HCT116 (cell line): ENCODE measurements around the gene SLC22A12. TPM values are rescaled to one million over a fixed set of nuclear protein-coding genes. Genes with fewer than 3 reads are reported as not detected.

Experiments
- ATAC-seq: fragments of 200-7000 bp; cut with Tn5 transposase; 2 replicates; pipeline ENCODE4 v1.9.1; 2020; ENCODE audit warnings: mild to moderate bottlenecking, moderate library complexity
- BruUV-seq: library from RNA; stranded (reverse); fragments of 400-500 nt; replicated peaks from 2 replicates; lab custom pipeline; 2021; lab: Mats Ljungman, UMichigan
- CTCF ChIA-PET: fragments of 300-600 bp; sonication (Branson Sonifier 250); formaldehyde crosslinking; loops from one replicate; lab custom pipeline; 2021; ENCODE audit warnings: antibody characterized with exemption; lab: Charles Lee
- POLR2A ChIA-PET: fragments of 300-600, 350-600 bp; sonication (Branson Sonifier 250); formaldehyde crosslinking; loops from one replicate; lab custom pipeline; 2021; ENCODE audit warnings: antibody characterized with exemption; lab: Charles Lee
- RAD21 ChIA-PET, 2 experiments: fragments of 300-600 bp; sonication (Branson Sonifier 250); formaldehyde crosslinking; loops; one replicate each; lab custom pipeline; 2023; ENCODE audit warnings: low total read pairs in 2 of 2; ENCODE audit not compliant: uncharacterized antibody in 2 of 2, unreplicated experiment in 2 of 2, low non-redundant PET in 1 of 2; lab: Charles Lee
- DNase-seq: peaks from one replicate; pipeline ENCODE4 v3.0.0-alpha.2; 2010; ENCODE audit warnings: low read depth, low spot score
- H2AFZ ChIP-seq: fragments of 200-600 bp; shearing (Covaris generic), sonication (generic); 2 replicates; pipeline ENCODE4 v1.6.1; 2017; ENCODE audit warnings: low read depth, mixed run types, mixed read lengths, antibody characterized with exemption, low read length; ENCODE audit not compliant: poor library complexity, severe bottlenecking
- H3K27ac ChIP-seq: 2 replicates; pipeline ENCODE4 v1.5.1; 2012; ENCODE audit warnings: low read depth, low read length
- H3K27me3 ChIP-seq: fragments of 200-600 bp; sonication (generic); 2 replicates; pipeline ENCODE4 v1.6.1; 2016; ENCODE audit warnings: mixed run types, low read length, mixed read lengths; ENCODE audit not compliant: insufficient read depth
- H3K36me3 ChIP-seq, 2 experiments: fragments of 200-500 bp in 1 of 2; fragments of 200-600 bp in 1 of 2; sonication (Bioruptor generic) in 1 of 2; sonication (generic) in 1 of 2; 2 replicates each; pipeline versions ENCODE4 v1.5.1 to v1.6.1; 2014 to 2016; ENCODE audit warnings: low read length in 2 of 2, inconsistent platforms in 1 of 2, mixed read lengths in 1 of 2, mixed run types in 1 of 2; ENCODE audit not compliant: insufficient read depth in 2 of 2, control insufficient read depth in 1 of 2
- H3K4me1 ChIP-seq, 2 experiments: fragments of 200-600 bp in 1 of 2; sonication (generic) in 1 of 2; 2 replicates each; pipeline versions ENCODE4 v1.5.1 to v1.6.1; 2012 to 2017; ENCODE audit warnings: low read length in 2 of 2, inconsistent platforms in 1 of 2, mild to moderate bottlenecking in 1 of 2, mixed read lengths in 1 of 2, mixed run types in 1 of 2, moderate library complexity in 1 of 2; ENCODE audit not compliant: insufficient read depth in 2 of 2, control insufficient read depth in 1 of 2
- H3K4me2 ChIP-seq: fragments of 200-600 bp; sonication (generic); 2 replicates; pipeline ENCODE4 v1.6.1; 2017; ENCODE audit warnings: mixed run types, low read length, mixed read lengths
- H3K4me3 ChIP-seq, 2 experiments: fragments of 200-600 bp in 1 of 2; sonication (generic) in 1 of 2; replicated peaks in 1 of 2; 2 replicates each; pipeline ENCODE4 v1.5.1; 2011 to 2016; ENCODE audit warnings: low read length in 2 of 2, control low read depth in 1 of 2, low read depth in 1 of 2, mild to moderate bottlenecking in 1 of 2, mixed read lengths in 1 of 2, mixed run types in 1 of 2
- H3K79me2 ChIP-seq: fragments of 200-600 bp; sonication (generic); 2 replicates; pipeline ENCODE4 v1.6.1; 2017; ENCODE audit warnings: mild to moderate bottlenecking, mixed run types, low read length, moderate library complexity, mixed read lengths; ENCODE audit not compliant: insufficient read depth
- H3K9ac ChIP-seq: fragments of 200-600 bp; sonication (generic); 2 replicates; pipeline ENCODE4 v1.6.1; 2016; ENCODE audit warnings: low read length, mixed read lengths
- H3K9me2 ChIP-seq: fragments of 200-600 bp; sonication (generic), shearing (Covaris generic); 2 replicates; pipeline ENCODE4 v1.6.1; 2017; ENCODE audit warnings: mixed run types, mild to moderate bottlenecking, moderate library complexity; ENCODE audit not compliant: insufficient read depth
- H3K9me3 ChIP-seq, 2 experiments: fragments of 200-500 bp in 1 of 2; fragments of 200-600 bp in 1 of 2; sonication (Bioruptor generic) in 1 of 2; sonication (generic) in 1 of 2; 2 replicates each; pipeline ENCODE4 v1.6.1; 2014 to 2017; ENCODE audit warnings: low read length in 2 of 2, mixed read lengths in 2 of 2, inconsistent platforms in 1 of 2, low read depth in 1 of 2, mild to moderate bottlenecking in 1 of 2, mixed run types in 1 of 2, moderate library complexity in 1 of 2; ENCODE audit not compliant: control insufficient read depth in 1 of 2, insufficient read depth in 1 of 2
- H4K20me1 ChIP-seq: fragments of 200-600 bp; sonication (generic), shearing (Covaris generic); 2 replicates; pipeline ENCODE4 v1.6.1; 2017; ENCODE audit warnings: mixed run types, mild to moderate bottlenecking, moderate library complexity; ENCODE audit not compliant: insufficient read depth
- CBX3 ChIP-seq: IDR thresholded peaks from 2 replicates; pipeline ENCODE4 v1.6.1; 2012; ENCODE audit warnings: low read depth
- EGR1 ChIP-seq: IDR thresholded peaks from 2 replicates; pipeline ENCODE4 v1.6.1; 2012; ENCODE audit warnings: low read depth
- FOSL1 ChIP-seq: IDR thresholded peaks from 2 replicates; pipeline ENCODE4 v1.6.1; 2012; ENCODE audit warnings: low read depth
- SRF ChIP-seq: IDR thresholded peaks from 2 replicates; pipeline ENCODE4 v1.6.1; 2012; ENCODE audit warnings: low read depth
- YY1 ChIP-seq: IDR thresholded peaks from 2 replicates; pipeline ENCODE4 v1.6.1; 2011; ENCODE audit warnings: low read length, low read depth, moderate library complexity, mild to moderate bottlenecking; ENCODE audit not compliant: insufficient replicate concordance; ENCODE audit errors: extremely low read depth
- intact Hi-C: fragments of 100-400 bp; cut with micrococcal nuclease; formaldehyde crosslinking; loops from 2 replicates; pipeline ENCODE4 v1.10.0; 2022
- total RNA-seq: library from RNA; stranded (reverse); gene quantifications from one replicate; pipeline ENCODE4 v1.2.1, GENCODE V29; 2021; ENCODE audit not compliant: unreplicated experiment
- TF ChIP-seq, protein P1 (sequence below): IDR thresholded peaks from 2 replicates; pipeline ENCODE4 v1.6.1; 2012
- TF ChIP-seq, protein P2 (sequence below): IDR thresholded peaks from 2 replicates; pipeline ENCODE4 v1.6.1; 2011; ENCODE audit warnings: mild to moderate bottlenecking, low read length, moderate library complexity; ENCODE audit not compliant: insufficient replicate concordance; ENCODE audit errors: extremely low read depth

SLC22A12 gene
- total RNA-seq, 1 experiment from 2014 or later, result not detected

DNA sequence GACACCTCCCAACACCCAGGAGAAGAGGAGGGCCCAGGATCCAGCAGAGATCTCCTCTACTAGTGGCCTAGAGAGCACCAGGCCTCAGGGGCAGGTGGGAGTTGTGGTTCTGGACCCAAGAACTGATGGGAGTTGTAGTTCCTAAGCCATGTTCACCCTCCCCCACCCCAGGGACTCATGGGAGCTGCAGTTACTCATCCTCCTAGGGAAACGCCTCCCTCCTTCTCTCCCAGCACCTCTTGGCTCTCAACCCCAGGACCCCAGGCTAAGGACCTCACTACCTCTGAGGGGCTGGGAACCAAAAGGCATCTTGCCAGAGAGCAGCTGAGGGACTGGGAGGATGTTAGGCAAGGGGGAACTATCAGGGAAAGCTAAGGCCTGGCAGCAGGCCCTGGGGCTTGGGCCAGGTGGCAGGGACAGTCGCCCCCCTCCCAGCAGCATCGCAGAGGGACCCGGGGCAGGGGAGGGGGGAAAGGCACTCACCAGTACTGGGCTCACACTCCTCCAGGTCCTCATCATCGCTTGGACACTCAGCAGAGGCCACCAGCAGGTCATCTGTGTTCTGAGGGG lies 28.9 kb downstream of the SLC22A12 start:
- ATAC-seq, result peak; percentile 83
- peak; percentile 42 for DNase-seq
- no peak overlapping the region for H2AFZ ChIP-seq

DNA sequence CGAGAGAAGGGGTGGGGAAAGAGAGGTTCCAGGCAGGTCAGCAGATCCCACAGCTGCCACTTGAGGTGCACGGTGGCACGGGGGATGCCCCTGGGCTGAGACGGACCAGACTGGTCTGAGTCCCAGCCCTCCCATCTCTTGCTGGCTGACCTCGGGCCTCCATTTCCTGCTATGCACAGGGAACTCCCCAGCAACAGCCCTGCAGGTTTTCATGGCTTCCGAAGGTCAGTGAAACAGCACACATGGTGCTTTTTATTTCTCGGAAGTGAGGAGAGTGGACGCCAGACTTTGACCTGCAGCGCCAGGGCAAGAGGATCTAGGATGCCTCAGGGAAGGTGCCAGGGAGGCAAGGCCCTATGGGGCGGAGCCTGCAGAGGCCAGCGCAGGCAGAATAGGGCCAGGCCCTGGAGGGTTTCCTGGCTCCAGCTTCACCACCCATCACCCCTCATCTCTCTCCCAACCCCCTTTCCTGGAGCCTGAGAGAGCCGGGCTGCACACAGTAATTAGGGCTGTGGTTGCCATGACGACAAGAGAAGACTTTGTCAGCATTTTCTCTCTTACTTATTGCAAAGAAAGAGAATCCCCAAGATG lies 29.5 kb downstream of the SLC22A12 start:
- Histone ChIP-seq H3K27ac (no peak overlapping the region), H3K9me2 (no peaks in the 10 kb centered on the region), H3K9me3 (no peaks in the 10 kb centered on the region), H3K4me2 (no peak overlapping the region), H3K79me2 (no peaks in the 10 kb centered on the region), H3K27me3 (no peaks in the 10 kb centered on the region), H3K9ac (no peak overlapping the region), H4K20me1 (no peaks in the 10 kb centered on the region), H3K4me1 (peaks cover 0 to 9% of the 10 kb centered on the region in 2 experiments; a peak in 1 of 4 replicates)
- BruUV-seq, result no TSS peak
- intact Hi-C loops, result no loop called here
- CTCF ChIA-PET, result interaction anchor here (1.0 kb wide), 1 partner anchor 10 kb away, joined by 5 read pairs; no protein-coding TSS in a partner anchor
- POLR2A ChIA-PET, result no interaction called here
- DNase-seq, result no peak
- RAD21 ChIA-PET, result no interaction called here
- TF ChIP-seq SRF, result no peak
- TF ChIP-seq, protein P1, sequence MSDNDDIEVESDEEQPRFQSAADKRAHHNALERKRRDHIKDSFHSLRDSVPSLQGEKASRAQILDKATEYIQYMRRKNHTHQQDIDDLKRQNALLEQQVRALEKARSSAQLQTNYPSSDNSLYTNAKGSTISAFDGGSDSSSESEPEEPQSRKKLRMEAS, result no peak
- TF ChIP-seq, all 23 proteins: peak for 0
- no peak for ATAC-seq
- H2AFZ ChIP-seq, result no peak overlapping the region
- H3K36me3 ChIP-seq, result no peaks in the 10 kb centered on the region
- no peak overlapping the region for H3K4me3 ChIP-seq

More for the DNA sequence above, 28.9 kb downstream of the SLC22A12 start:
- Histone ChIP-seq H3K4me2 (peak overlapping the region; percentile 40), H3K4me1 (peaks cover 0 to 9% of the 10 kb centered on the region in 2 experiments; a peak in 1 of 4 replicates), H3K9ac (no peak overlapping the region), H4K20me1 (no peaks in the 10 kb centered on the region), H3K4me3 (no peak overlapping the region), H3K9me3 (no peaks in the 10 kb centered on the region), H3K27me3 (no peaks in the 10 kb centered on the region), H3K36me3 (no peaks in the 10 kb centered on the region), H3K79me2 (no peaks in the 10 kb centered on the region), H3K9me2 (no peaks in the 10 kb centered on the region), H3K27ac (no peak overlapping the region)
- intact Hi-C loops, result no loop called here
- CTCF ChIA-PET, result no interaction called here
- RAD21 ChIA-PET, result no interaction called here
- TF ChIP-seq EGR1 (no peak), YY1 (peak; percentile 35), CBX3 (no peak), FOSL1 (no peak)
- TF ChIP-seq, protein P2, sequence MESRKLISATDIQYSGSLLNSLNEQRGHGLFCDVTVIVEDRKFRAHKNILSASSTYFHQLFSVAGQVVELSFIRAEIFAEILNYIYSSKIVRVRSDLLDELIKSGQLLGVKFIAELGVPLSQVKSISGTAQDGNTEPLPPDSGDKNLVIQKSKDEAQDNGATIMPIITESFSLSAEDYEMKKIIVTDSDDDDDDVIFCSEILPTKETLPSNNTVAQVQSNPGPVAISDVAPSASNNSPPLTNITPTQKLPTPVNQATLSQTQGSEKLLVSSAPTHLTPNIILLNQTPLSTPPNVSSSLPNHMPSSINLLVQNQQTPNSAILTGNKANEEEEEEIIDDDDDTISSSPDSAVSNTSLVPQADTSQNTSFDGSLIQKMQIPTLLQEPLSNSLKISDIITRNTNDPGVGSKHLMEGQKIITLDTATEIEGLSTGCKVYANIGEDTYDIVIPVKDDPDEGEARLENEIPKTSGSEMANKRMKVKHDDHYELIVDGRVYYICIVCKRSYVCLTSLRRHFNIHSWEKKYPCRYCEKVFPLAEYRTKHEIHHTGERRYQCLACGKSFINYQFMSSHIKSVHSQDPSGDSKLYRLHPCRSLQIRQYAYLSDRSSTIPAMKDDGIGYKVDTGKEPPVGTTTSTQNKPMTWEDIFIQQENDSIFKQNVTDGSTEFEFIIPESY, result no peak
- BruUV-seq, result no TSS peak
- POLR2A ChIA-PET, result no interaction called here
